Left lobe of liver (tissue), 2 donors: ENCODE data around the gene ADAT3. TPM values are rescaled to one million over a fixed set of nuclear protein-coding genes. Genes with fewer than 3 reads are reported as not detected.
A peak's percentile ranks its signal among the peaks of the same experiment; 100 is the strongest.

Source experiments
- ATAC-seq: fragments of 200-7000 bp; cut with Tn5 transposase; one replicate; pipeline ENCODE4 v1.9.1; 2020; ENCODE audit warnings: mild to moderate bottlenecking, moderate library complexity
- DNase-seq: peaks from one replicate; pipeline ENCODE4 v3.0.0-alpha.2; 2020; ENCODE audit warnings: low spot score
- total RNA-seq: library from RNA; stranded (reverse); gene quantifications from one replicate; pipeline ENCODE4 v1.2.1, GENCODE V29; 2021
- donor health status: DM: no; HTN: no; CAD: no; lungs with moderate emphysema.
- donor health status: DM: no; HTN: yes; CAD: no.

The ADAT3 gene
- 4.5 TPM for total RNA-seq

GRCh38 chr19:1905110-1905862, at the start of gene ADAT3, which contains the start of gene SCAMP4:
TSS of gene ADAT3 (plus strand) at chr19:1905399. CDS start at chr19:1912048, 6,649 bp downstream.
TSS of gene SCAMP4 (plus strand) at chr19:1905399. CDS start at chr19:1915020, 9,621 bp downstream.
- ATAC-seq, result peak; percentile 92
- peak; percentile 99 for DNase-seq

- ATAC-seq (no peak), DNase-seq (no peak)
Observed at GRCh38 chr19:1855828-1856255, 49.4 kb upstream of the ADAT3 start.

- DNase-seq (no peak), ATAC-seq (no peak)
Observed at GRCh38 chr19:1856345-1856697, 48.9 kb upstream of the ADAT3 start.

GRCh38 chr19:1856698-1857603, 48.2 kb upstream of the ADAT3 start:
- DNase-seq, result peak; percentile 92
- ATAC-seq, result peak; percentile 70

- DNase-seq, result no peak
- no peak for ATAC-seq
Observed at GRCh38 chr19:1857648-1858326, 47.4 kb upstream of the ADAT3 start.

- DNase-seq (no peak), ATAC-seq (no peak)
Observed at GRCh38 chr19:1858412-1859081, 46.7 kb upstream of the ADAT3 start.

GRCh38 chr19:1859331-1859781, 45.8 kb upstream of the ADAT3 start:
- ATAC-seq (no peak), DNase-seq (no peak)

- ATAC-seq (peak; percentile 11), DNase-seq (peak; percentile 90)
Observed at GRCh38 chr19:1860042-1860775, 45.0 kb upstream of the ADAT3 start.

GRCh38 chr19:1860821-1861598, 44.2 kb upstream of the ADAT3 start:
- no peak for ATAC-seq
- DNase-seq, result no peak

GRCh38 chr19:1861599-1862031, 43.6 kb upstream of the ADAT3 start:
- DNase-seq (no peak), ATAC-seq (no peak)

- ATAC-seq, result no peak
- DNase-seq, result no peak
Observed at GRCh38 chr19:1862068-1862423, 43.2 kb upstream of the ADAT3 start.

- DNase-seq, result no peak
- no peak for ATAC-seq
Observed at GRCh38 chr19:1862424-1863327, 42.5 kb upstream of the ADAT3 start.

- DNase-seq, result no peak
- no peak for ATAC-seq
Observed at GRCh38 chr19:1863328-1863637, 41.9 kb upstream of the ADAT3 start, which contains the start of gene KLF16. TSS of gene KLF16 (minus strand) at chr19:1863579. CDS start at chr19:1863497, 82 bp downstream.

- DNase-seq, result peak; percentile 95
- peak; percentile 75 for ATAC-seq
Observed at GRCh38 chr19:1863638-1864479, 41.3 kb upstream of the ADAT3 start.

- DNase-seq, result peak; percentile 85
- ATAC-seq, result peak; percentile 61
Observed at GRCh38 chr19:1864480-1865171, 40.6 kb upstream of the ADAT3 start.

- DNase-seq, result no peak
- no peak for ATAC-seq
Observed at GRCh38 chr19:1865172-1866010, 39.8 kb upstream of the ADAT3 start.
